Measurements from ENCODE around the gene DCTN2.

- TF ChIP-seq USF1 (IDR thresholded peaks at IDR 0.05) (no peak), TAF1 (IDR thresholded peaks at IDR 0.05; ENCODE audit: low read depth) (no peak)
These were observed 23.9 kb downstream of the DCTN2 start for GRCh38 chr12:57522887-57523705.
